Spleen (tissue), 11 donors: Measurements from ENCODE around the gene LSAMP. TPM values are rescaled to one million over a fixed set of nuclear protein-coding genes. Genes with fewer than 3 reads are reported as not detected.

Experiments used
- DNase-seq: peaks from one replicate; pipeline ENCODE4 v3.0.0-alpha.2; 2020
- H3K27ac ChIP-seq, 8 donors: fragments of 200-600 bp; sonication (generic) in 7 of 8; 1 replicate in 4 of 8; 2 replicates in 4 of 8; pipeline versions ENCODE4 v1.5.0 to v1.8.0; 2016 to 2021; ENCODE audit warnings: inconsistent platforms in 4 of 8, mild to moderate bottlenecking in 4 of 8, moderate library complexity in 1 of 8
- H3K27me3 ChIP-seq, 7 donors: fragments of 200-600 bp; sonication (generic) in 6 of 7; replicated peaks in 1 of 7; 1 replicate in 4 of 7; 2 replicates in 3 of 7; pipeline versions ENCODE4 v1.5.0 to v1.8.0; 2016 to 2021; ENCODE audit warnings: inconsistent platforms in 3 of 7, mild to moderate bottlenecking in 1 of 7
- H3K36me3 ChIP-seq, 6 donors: fragments of 200-600 bp; sonication (generic) in 5 of 6; 1 replicate in 4 of 6; 2 replicates in 2 of 6; pipeline versions ENCODE4 v1.5.0 to v1.8.0; 2016 to 2021; ENCODE audit warnings: inconsistent platforms in 2 of 6
- H3K4me1 ChIP-seq, 6 donors: fragments of 200-600 bp; sonication (generic) in 5 of 6; 1 replicate in 3 of 6; 2 replicates in 3 of 6; pipeline versions ENCODE4 v1.5.0 to v1.8.0; 2016 to 2021; ENCODE audit warnings: inconsistent platforms in 3 of 6
- H3K4me3 ChIP-seq, 8 donors: fragments of 200-600 bp; sonication (generic) in 7 of 8; 1 replicate in 4 of 8; 2 replicates in 4 of 8; pipeline versions ENCODE4 v1.5.0 to v1.8.0; 2016 to 2021; ENCODE audit warnings: inconsistent platforms in 4 of 8, mild to moderate bottlenecking in 4 of 8, moderate library complexity in 2 of 8
- H3K9me3 ChIP-seq, 8 donors: fragments of 200-600 bp; sonication (generic) in 7 of 8; 1 replicate in 4 of 8; 2 replicates in 4 of 8; pipeline versions ENCODE4 v1.5.0 to v1.8.0; 2016 to 2021; ENCODE audit warnings: inconsistent platforms in 4 of 8
- CTCF ChIP-seq, 11 experiments: fragments of 200-600 bp in 7 of 11; fragments of 450-650 bp in 4 of 11; sonication (generic) in 4 of 11; IDR thresholded peaks in 8 of 11; conservative IDR thresholded peaks in 3 of 11; 1 replicate in 7 of 11; 2 replicates in 4 of 11; pipeline versions ENCODE4 v1.4.0 to v1.8.0; 2016 to 2021; ENCODE audit warnings: antibody characterized with exemption in 11 of 11, inconsistent platforms in 4 of 11, mild to moderate bottlenecking in 1 of 11
- POLR2A ChIP-seq, 3 donors: fragments of 450-650 bp; IDR thresholded peaks; one replicate each; pipeline ENCODE4 v1.5.1; 2017; ENCODE audit warnings: antibody characterized with exemption in 3 of 3, mild to moderate bottlenecking in 1 of 3
- POLR2AphosphoS5 ChIP-seq, 3 donors: sonication (generic); formaldehyde crosslinking; IDR thresholded peaks; one replicate each; pipeline ENCODE4 v1.5.1; 2017; ENCODE audit warnings: antibody characterized with exemption in 3 of 3
- WGBS, 5 donors: extraction: QIAGEN DNeasy Blood & Tissue Kit in 3 of 5; methylation state at CpG; one replicate each; pipeline versions ENCODE4 v1.1.5 to v1.1.7; 2013 to 2018; 5-methylcytosine and 5-hydroxymethylcytosine counted together
- intact Hi-C: fragments of 100-400 bp; cut with DNase I; formaldehyde crosslinking; loops from one replicate; pipeline ENCODE4 v1.15.0; 2023; ENCODE audit warnings: low total_unique reads
- polyA plus RNA-seq, 3 donors: library from polyadenylated mRNA; stranded (reverse); fragments of 200-250 nt; gene quantifications; one replicate each; pipeline ENCODE4 v1.2.1, GENCODE V29; 2013
- total RNA-seq, 7 donors: library from RNA; depleted of rRNA in 3 of 7; stranded (reverse); fragments of >200 nt in 3 of 7; fragmentation: NEBNext Ultra II Directional in 4 of 7; extraction: Animal tissue kit (Norgen Biotek cat#: 25700) in 4 of 7; gene quantifications; one replicate each; pipeline versions ENCODE4 v1.1.0 to v1.2.1, GENCODE V29; 2016 to 2021
- donor health status: healthy with polysubstance abuse.
- donor health status: DM: no; HTN: no; CAD: no; lungs with moderate emphysema.
- donor health status: DM: no; HTN: no; CAD: no.
- donor health status: Bipolar disorder and iron deficiency.
- donor health status: healthy.
- donor health status: DM: no; HTN: no; CAD: no.
- donor health status: DM: yes; HTN: yes; CAD: no.

LSAMP gene
- total and polyA plus RNA-seq, 10 donors: 0.45 to 6.8 (median 1.3) TPM

GRCh38 chr3:115905871-115906270 lies 539.4 kb downstream of the LSAMP start:
- WGBS, 5 donors: 76 to 91% (median 87%) methylated on average over 2 of the region's 2 CpGs
- H3K27ac ChIP-seq: no peak overlapping the region
- no peaks in the 10 kb centered on the region for H3K36me3 ChIP-seq
- H3K4me1 ChIP-seq: no peaks in the 10 kb centered on the region
- DNase-seq: no peak
- no peaks in the 10 kb centered on the region for H3K9me3 ChIP-seq
- no peak for TF ChIP-seq POLR2A (IDR thresholded peaks at IDR 0.05)
- TF ChIP-seq CTCF (IDR thresholded peaks at IDR 0.05 in 8 of 11, conservative IDR thresholded peaks at IDR 0.05 in 3 of 11): no peak
- no peak for TF ChIP-seq POLR2AphosphoS5 (IDR thresholded peaks at IDR 0.05)
- intact Hi-C loops: no loop called here
- no peak overlapping the region for H3K4me3 ChIP-seq
- no peaks in the 10 kb centered on the region for H3K27me3 ChIP-seq

- Histone ChIP-seq H3K36me3 (no peaks in the 10 kb centered on the region), H3K9me3 (no peaks in the 10 kb centered on the region), H3K27ac (no peak overlapping the region), H3K4me1 (no peaks in the 10 kb centered on the region), H3K27me3 (no peaks in the 10 kb centered on the region), H3K4me3 (no peak overlapping the region)
- 78 to 89% (median 82%) methylated on average over 2 of the region's 2 CpGs for WGBS, 5 donors
- intact Hi-C loops: no loop called here
- TF ChIP-seq CTCF (IDR thresholded peaks at IDR 0.05 in 8 of 11, conservative IDR thresholded peaks at IDR 0.05 in 3 of 11): no peak
- no peak for TF ChIP-seq POLR2AphosphoS5 (IDR thresholded peaks at IDR 0.05)
- no peak for TF ChIP-seq POLR2A (IDR thresholded peaks at IDR 0.05)
- DNase-seq: no peak
Measured at GRCh38 chr3:115903843-115904242, 541.4 kb downstream of the LSAMP start.

GRCh38 chr3:115901008-115901407 lies 544.3 kb downstream of the LSAMP start:
- Histone ChIP-seq H3K36me3 (no peaks in the 10 kb centered on the region), H3K27ac (no peak overlapping the region), H3K27me3 (no peaks in the 10 kb centered on the region), H3K4me1 (no peaks in the 10 kb centered on the region), H3K4me3 (no peak overlapping the region), H3K9me3 (no peaks in the 10 kb centered on the region)
- no peak for DNase-seq
- intact Hi-C loops: no loop called here
- TF ChIP-seq POLR2A (IDR thresholded peaks at IDR 0.05) (no peak), POLR2AphosphoS5 (IDR thresholded peaks at IDR 0.05) (no peak), CTCF (IDR thresholded peaks at IDR 0.05 in 8 of 11, conservative IDR thresholded peaks at IDR 0.05 in 3 of 11) (no peak)

DNA sequence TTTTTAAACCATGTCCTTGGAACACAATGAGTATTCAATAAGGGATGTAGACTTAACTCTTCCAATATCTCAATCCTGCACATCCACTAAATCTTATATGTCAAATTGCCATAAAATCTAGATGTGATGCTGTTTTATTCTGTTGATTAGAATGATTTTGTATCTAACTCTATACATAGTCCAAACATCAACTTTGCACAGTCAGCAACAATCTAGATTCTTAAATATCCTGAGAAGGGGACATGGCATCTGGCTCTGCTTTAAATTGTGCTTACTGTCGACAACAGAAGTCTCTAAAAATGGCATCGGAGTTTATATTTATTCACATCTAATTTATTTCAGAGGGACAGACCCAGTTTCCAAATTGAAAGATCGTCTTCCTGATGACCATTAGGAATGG lies 545.8 kb downstream of the LSAMP start:
- intact Hi-C loops: no loop called here
- Histone ChIP-seq H3K36me3 (no peaks in the 10 kb centered on the region), H3K27ac (no peak overlapping the region), H3K9me3 (no peaks in the 10 kb centered on the region), H3K27me3 (no peaks in the 10 kb centered on the region), H3K4me1 (no peaks in the 10 kb centered on the region), H3K4me3 (no peak overlapping the region)
- WGBS, 5 donors: 84 to 93% (median 88%) methylated on average over 3 of the region's 3 CpGs
- TF ChIP-seq POLR2AphosphoS5 (IDR thresholded peaks at IDR 0.05) (no peak), POLR2A (IDR thresholded peaks at IDR 0.05) (no peak), CTCF (IDR thresholded peaks at IDR 0.05 in 8 of 11, conservative IDR thresholded peaks at IDR 0.05 in 3 of 11) (no peak)
- DNase-seq: no peak
